Neuronal stem cell (in vitro differentiated cells): ENCODE measurements around the gene RASSF7.

Experiments used
- DNase-seq: peaks from one replicate; pipeline ENCODE4 v3.0.0-alpha.2; 2013; ENCODE audit warnings: low spot score
- H2AFZ ChIP-seq: one replicate; pipeline ENCODE4 v1.6.1; 2013; ENCODE audit warnings: mild to moderate bottlenecking, low read length, inconsistent platforms
- H2AK5ac ChIP-seq: 2 replicates; pipeline ENCODE4 v1.6.1; 2013; ENCODE audit warnings: low read depth, mild to moderate bottlenecking, inconsistent platforms, low read length, moderate library complexity, mixed read lengths
- H2BK120ac ChIP-seq: 2 replicates; pipeline ENCODE4 v1.6.1; 2013; ENCODE audit warnings: low read depth, mild to moderate bottlenecking, inconsistent platforms, low read length, moderate library complexity, mixed read lengths
- H2BK12ac ChIP-seq: one replicate; pipeline ENCODE4 v1.6.1; 2013; ENCODE audit warnings: low read length, inconsistent platforms
- H2BK15ac ChIP-seq: 2 replicates; pipeline ENCODE4 v1.6.1; 2013; ENCODE audit warnings: mild to moderate bottlenecking, low read length, inconsistent platforms, mixed read lengths
- H2BK5ac ChIP-seq: one replicate; pipeline ENCODE4 v1.6.1; 2013; ENCODE audit warnings: inconsistent platforms, mild to moderate bottlenecking, low read length, moderate library complexity
- H3K14ac ChIP-seq: one replicate; pipeline ENCODE4 v1.6.1; 2013; ENCODE audit warnings: low read length, inconsistent platforms
- H3K18ac ChIP-seq: 2 replicates; pipeline ENCODE4 v1.6.1; 2013; ENCODE audit warnings: low read length, inconsistent platforms
- H3K23ac ChIP-seq: 2 replicates; pipeline ENCODE4 v1.6.1; 2013; ENCODE audit warnings: low read depth, mild to moderate bottlenecking, mixed read lengths, low read length, inconsistent platforms; ENCODE audit not compliant: poor library complexity
- H3K27ac ChIP-seq: replicated peaks from 3 replicates; pipeline ENCODE4 v1.5.1; 2013; ENCODE audit warnings: low read length, inconsistent platforms
- H3K27me3 ChIP-seq, 3 experiments: 2 replicates each; pipeline ENCODE4 v1.6.1; 2013; ENCODE audit warnings: low read length in 3 of 3, mild to moderate bottlenecking in 2 of 3, inconsistent platforms in 1 of 3, low read depth in 1 of 3, mixed read lengths in 1 of 3, moderate library complexity in 1 of 3; ENCODE audit not compliant: control insufficient read depth in 3 of 3, insufficient read depth in 3 of 3
- H3K36me3 ChIP-seq, 2 donors: replicated peaks in 1 of 2; 2 replicates each; pipeline ENCODE4 v1.6.1; 2013; ENCODE audit warnings: low read length in 2 of 2; ENCODE audit not compliant: control insufficient read depth in 2 of 2, insufficient read depth in 2 of 2
- H3K4ac ChIP-seq: 2 replicates; pipeline ENCODE4 v1.6.1; 2013; ENCODE audit warnings: inconsistent platforms, mild to moderate bottlenecking, low read length, moderate library complexity
- H3K4me1 ChIP-seq, 2 donors: 1 replicate in 1 of 2; 2 replicates in 1 of 2; pipeline ENCODE4 v1.6.1; 2013; ENCODE audit warnings: low read length in 2 of 2, low read depth in 1 of 2; ENCODE audit not compliant: control insufficient read depth in 2 of 2, insufficient read depth in 1 of 2
- H3K4me2 ChIP-seq: one replicate; pipeline ENCODE4 v1.6.1; 2013; ENCODE audit warnings: mild to moderate bottlenecking, low read length, inconsistent platforms; ENCODE audit not compliant: insufficient read depth, poor library complexity, severe bottlenecking
- H3K4me3 ChIP-seq, 2 donors: 2 replicates each; pipeline ENCODE4 v1.5.1; 2013; ENCODE audit warnings: low read length in 2 of 2, mild to moderate bottlenecking in 2 of 2, inconsistent platforms in 1 of 2, moderate library complexity in 1 of 2
- H3K79me1 ChIP-seq: one replicate; pipeline ENCODE4 v1.6.1; 2013; ENCODE audit warnings: low read depth, mild to moderate bottlenecking, inconsistent platforms, low read length, moderate library complexity
- H3K9ac ChIP-seq: one replicate; pipeline ENCODE4 v1.6.1; 2013; ENCODE audit warnings: mild to moderate bottlenecking, low read depth, low read length, inconsistent platforms; ENCODE audit not compliant: poor library complexity
- H3K9me3 ChIP-seq, 2 donors: replicated peaks in 1 of 2; 2 replicates each; pipeline versions ENCODE3 to v1.6.1; 2013; ENCODE audit warnings: low read length in 2 of 2, mild to moderate bottlenecking in 2 of 2, inconsistent platforms in 1 of 2, low read depth in 1 of 2, mixed read lengths in 1 of 2, moderate library complexity in 1 of 2; ENCODE audit not compliant: control insufficient read depth in 2 of 2, insufficient read depth in 1 of 2
- H4K8ac ChIP-seq: one replicate; pipeline ENCODE4 v1.6.1; 2013; ENCODE audit warnings: low read depth, mild to moderate bottlenecking, inconsistent platforms, low read length, moderate library complexity
- H4K91ac ChIP-seq: one replicate; pipeline ENCODE4 v1.6.1; 2013; ENCODE audit warnings: low read length, low read depth, mild to moderate bottlenecking, inconsistent platforms; ENCODE audit not compliant: poor library complexity
- WGBS, 2 donors: extraction: QIAGEN DNeasy Blood & Tissue Kit; methylation state at CpG; one replicate each; pipeline ENCODE4 v1.1.7; 2013; ENCODE audit warnings: missing lambda C conversion rate in 2 of 2, mixed read lengths in 1 of 2; ENCODE audit not compliant: insufficient read length in 2 of 2, insufficient replicate concordance in 1 of 2; ENCODE audit errors: extremely low coverage in 2 of 2; 5-methylcytosine and 5-hydroxymethylcytosine counted together

RASSF7 gene

GRCh38 chr11:581752-582151 is 21.0 kb downstream of the RASSF7 start:
- H3K79me1 ChIP-seq, result peaks cover 34% of the 10 kb centered on the region
- H3K27me3 ChIP-seq, result no peaks in the 10 kb centered on the region
- H2BK15ac ChIP-seq, result no peak overlapping the region
- peaks cover 13 to 16% of the 10 kb centered on the region in 2 donors for H3K4me1 ChIP-seq
- no peak overlapping the region for H3K4me2 ChIP-seq
- no peak overlapping the region for H3K9ac ChIP-seq
- H2AK5ac ChIP-seq, result no peak overlapping the region
- H3K23ac ChIP-seq, result peak overlapping the region; percentile 40
- H4K91ac ChIP-seq, result no peak overlapping the region
- H4K8ac ChIP-seq, result no peak overlapping the region
- no peak overlapping the region for H3K18ac ChIP-seq
- H2BK120ac ChIP-seq, result no peak overlapping the region
- no peak overlapping the region for H3K4me3 ChIP-seq
- peaks cover 24 to 47% of the 10 kb centered on the region in 2 donors for H3K36me3 ChIP-seq
- no peaks in the 10 kb centered on the region for H3K9me3 ChIP-seq
- no peak overlapping the region for H3K4ac ChIP-seq
- WGBS, 2 donors, result no CpG with 5 or more reads among the region's 17 CpGs
- H3K14ac ChIP-seq, result no peak overlapping the region
- H2BK5ac ChIP-seq, result no peak overlapping the region
- H2BK12ac ChIP-seq, result no peak overlapping the region
- no peak overlapping the region for H2AFZ ChIP-seq
- no peak overlapping the region for H3K27ac ChIP-seq
- no peak for DNase-seq

GRCh38 chr11:584287-584686 is 23.5 kb downstream of the RASSF7 start:
- Histone ChIP-seq H3K9ac (no peak overlapping the region), H3K18ac (no peak overlapping the region), H4K91ac (no peak overlapping the region), H3K79me1 (peaks cover 26% of the 10 kb centered on the region), H2BK15ac (no peak overlapping the region), H3K9me3 (no peaks in the 10 kb centered on the region), H3K4me3 (no peak overlapping the region), H4K8ac (no peak overlapping the region), H3K23ac (peak overlapping the region; percentile 6), H2BK5ac (no peak overlapping the region), H3K4ac (no peak overlapping the region), H3K27me3 (no peaks in the 10 kb centered on the region), H2AK5ac (no peak overlapping the region), H3K4me1 (peaks cover 0 to under 1% of the 10 kb centered on the region in 2 donors), H2BK12ac (no peak overlapping the region), H2AFZ (no peak overlapping the region), H3K14ac (no peak overlapping the region), H2BK120ac (no peak overlapping the region), H3K27ac (no peak overlapping the region), H3K36me3 (peaks cover 39 to 63% of the 10 kb centered on the region in 2 donors), H3K4me2 (no peak overlapping the region)
- DNase-seq, result no peak
- WGBS, 2 donors, result no CpG with 5 or more reads among the region's 10 CpGs

DNA sequence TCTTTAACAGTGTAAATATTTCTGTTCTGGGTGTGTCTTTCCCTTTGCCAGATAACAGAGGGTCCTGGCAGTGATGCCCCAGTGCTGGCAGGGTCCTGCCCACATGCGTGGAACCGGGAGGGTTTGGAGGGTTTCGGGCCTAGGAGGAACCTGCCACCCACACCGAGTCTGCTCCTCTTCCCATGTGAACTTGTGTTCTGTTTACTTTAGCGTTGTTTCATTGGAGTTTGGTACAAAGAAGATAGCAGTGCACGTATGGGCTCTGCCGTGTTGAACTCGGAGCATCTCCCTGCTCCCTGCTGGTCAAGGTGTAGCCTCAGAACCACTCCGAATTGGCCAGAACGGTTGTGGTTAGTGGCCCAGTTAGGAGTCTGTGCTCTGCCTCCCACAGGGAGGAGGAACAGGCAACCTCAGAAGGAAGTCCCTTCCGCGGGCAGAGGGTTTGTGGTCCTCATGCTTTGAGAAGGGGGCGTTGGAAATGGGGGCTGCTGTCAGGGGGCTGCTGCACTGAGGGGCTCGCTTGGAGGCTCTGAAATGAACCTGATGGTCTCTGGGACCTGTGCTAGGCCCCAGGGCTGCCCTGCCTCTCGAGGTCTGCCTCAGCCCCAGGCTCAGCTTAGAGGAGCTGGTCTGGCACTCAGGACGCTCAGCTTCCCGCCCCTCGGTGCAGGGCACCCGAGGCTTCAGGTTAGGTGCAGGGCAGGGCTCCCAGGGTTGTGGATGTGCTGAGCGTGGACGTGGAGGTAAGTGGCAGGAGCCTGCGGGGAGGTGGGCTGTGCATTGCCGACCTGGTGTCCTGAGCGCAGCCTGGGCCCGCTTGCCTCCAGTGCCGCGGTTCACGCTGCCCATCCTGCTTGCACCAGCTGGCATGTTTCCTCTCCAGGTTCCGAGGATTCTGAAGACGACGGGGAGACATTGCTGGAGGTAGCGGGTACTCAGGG is 25.9 kb downstream of the RASSF7 start:
- Histone ChIP-seq H2AFZ (no peak overlapping the region), H4K8ac (no peak overlapping the region), H3K4ac (no peak overlapping the region), H3K14ac (no peak overlapping the region), H3K79me1 (peaks cover 13% of the 10 kb centered on the region), H3K4me2 (no peak overlapping the region), H2BK5ac (no peak overlapping the region), H3K9ac (no peak overlapping the region), H3K27me3 (no peaks in the 10 kb centered on the region), H3K23ac (no peak overlapping the region), H2AK5ac (no peak overlapping the region), H3K18ac (no peak overlapping the region), H2BK15ac (no peak overlapping the region), H2BK120ac (no peak overlapping the region), H3K4me3 (no peak overlapping the region), H3K27ac (no peak overlapping the region), H2BK12ac (no peak overlapping the region), H4K91ac (no peak overlapping the region), H3K36me3 (peaks cover 49 to 80% of the 10 kb centered on the region in 2 donors), H3K9me3 (no peaks in the 10 kb centered on the region), H3K4me1 (no peaks in the 10 kb centered on the region)
- no peak for DNase-seq
- WGBS, 2 donors, result no CpG with 5 or more reads among the region's 32 CpGs

DNA sequence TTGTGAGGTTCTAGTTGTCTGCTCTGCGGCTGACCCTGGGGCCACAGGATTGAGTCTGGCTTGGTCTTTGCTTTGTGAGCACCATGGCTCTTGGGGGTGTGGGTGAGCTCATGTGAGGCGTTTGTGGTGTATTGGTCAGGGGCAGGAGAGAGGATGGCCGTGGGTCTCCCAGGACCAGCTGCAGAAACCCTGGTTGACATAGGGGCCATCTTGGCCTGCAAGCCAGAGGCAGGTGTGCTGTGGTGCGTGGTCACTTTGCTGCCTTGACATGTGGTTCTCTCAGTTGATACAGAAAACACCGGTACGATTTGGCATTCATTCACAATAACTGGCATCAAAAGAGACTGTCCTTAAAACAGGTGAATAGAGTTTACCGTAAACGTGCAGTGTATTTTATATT is 26.8 kb downstream of the RASSF7 start:
- H3K23ac ChIP-seq, result peak overlapping the region; percentile 51
- no peaks in the 10 kb centered on the region for H3K27me3 ChIP-seq
- H3K14ac ChIP-seq, result no peak overlapping the region
- H2BK120ac ChIP-seq, result no peak overlapping the region
- H3K79me1 ChIP-seq, result peaks cover 13% of the 10 kb centered on the region
- no CpG with 5 or more reads among the region's 8 CpGs for WGBS, 2 donors
- H2AFZ ChIP-seq, result no peak overlapping the region
- H4K8ac ChIP-seq, result no peak overlapping the region
- no peak overlapping the region for H3K9ac ChIP-seq
- no peak overlapping the region for H3K18ac ChIP-seq
- H2AK5ac ChIP-seq, result no peak overlapping the region
- no peaks in the 10 kb centered on the region for H3K4me1 ChIP-seq
- peaks cover 51 to 79% of the 10 kb centered on the region in 2 donors for H3K36me3 ChIP-seq
- no peak for DNase-seq
- no peak overlapping the region for H2BK5ac ChIP-seq
- H3K9me3 ChIP-seq, result no peaks in the 10 kb centered on the region
- H2BK12ac ChIP-seq, result no peak overlapping the region
- no peak overlapping the region for H3K27ac ChIP-seq
- no peak overlapping the region for H2BK15ac ChIP-seq
- no peak overlapping the region for H4K91ac ChIP-seq
- H3K4me2 ChIP-seq, result no peak overlapping the region
- H3K4ac ChIP-seq, result no peak overlapping the region
- no peak overlapping the region for H3K4me3 ChIP-seq
